ENCODE data around the gene ACR.
A peak's percentile ranks its signal among the peaks of the same experiment; 100 is the strongest.

ACR gene

GRCh38 chr22:50717709-50718351, 20.2 kb upstream of the ACR start:
- DNase-seq, result no peak

- no peak for DNase-seq
Observed at GRCh38 chr22:50718352-50718709, 19.7 kb upstream of the ACR start.

- DNase-seq, result no peak
Observed at GRCh38 chr22:50719814-50720300, 18.1 kb upstream of the ACR start.

GRCh38 chr22:50720301-50721256, 17.4 kb upstream of the ACR start:
- no peak for DNase-seq

- DNase-seq, result no peak
Observed at GRCh38 chr22:50721257-50721844, 16.7 kb upstream of the ACR start.

- no peak for DNase-seq
Observed at GRCh38 chr22:50722048-50722701, 15.8 kb upstream of the ACR start.

GRCh38 chr22:50722716-50723428, 15.1 kb upstream of the ACR start:
- no peak for DNase-seq

- no peak for DNase-seq
Observed at GRCh38 chr22:50723991-50724390, 14.0 kb upstream of the ACR start.

- DNase-seq, result no peak
Observed at GRCh38 chr22:50724616-50725015, 13.4 kb upstream of the ACR start.

- no peak for DNase-seq
Observed at GRCh38 chr22:50725597-50725996, 12.4 kb upstream of the ACR start.

- DNase-seq, result no peak
Observed at GRCh38 chr22:50726643-50727340, 11.2 kb upstream of the ACR start.

- DNase-seq, result no peak
Observed at GRCh38 chr22:50727678-50728522, 10.1 kb upstream of the ACR start.

- no peak for DNase-seq
Observed at GRCh38 chr22:50728523-50728931, 9.5 kb upstream of the ACR start.

GRCh38 chr22:50729391-50730012, 8.5 kb upstream of the ACR start:
- peak in 1 of 2 experiments; percentile 56 for DNase-seq

GRCh38 chr22:50730013-50730891, 7.8 kb upstream of the ACR start:
- no peak for DNase-seq

GRCh38 chr22:50730941-50731661, 6.9 kb upstream of the ACR start:
- DNase-seq, result no peak

- no peak for DNase-seq
Observed at GRCh38 chr22:50731811-50732624, 6.0 kb upstream of the ACR start.

GRCh38 chr22:50732681-50733080, 5.3 kb upstream of the ACR start:
- DNase-seq, result no peak

All from NCI-H2081 (cell line).